Measurements from ENCODE around the gene KRTAP20-4.

KRTAP20-4 gene

DNA sequence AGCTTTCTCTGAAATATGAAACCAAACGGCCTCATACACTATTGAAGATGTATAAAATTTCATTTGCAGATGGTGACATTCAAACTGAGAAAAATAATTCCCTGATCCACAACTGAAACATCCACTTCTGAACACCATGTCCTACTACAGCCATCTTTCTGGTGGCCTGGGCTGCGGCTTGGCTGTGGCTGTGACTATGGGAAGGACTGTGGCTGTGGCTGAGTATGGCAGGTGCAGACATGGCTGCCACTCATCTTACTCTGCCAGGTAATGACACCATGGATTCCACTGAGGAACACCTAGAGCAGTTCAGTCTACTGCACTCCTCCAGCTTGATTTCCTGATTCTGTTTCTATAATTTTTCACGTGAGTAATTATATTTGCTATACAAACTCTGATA, at the start of gene KRTAP20-4:
TSS of gene KRTAP20-4 (plus strand) at position 106 of the 400 bp plus-strand sequence.
- DNase-seq: no peak

DNA sequence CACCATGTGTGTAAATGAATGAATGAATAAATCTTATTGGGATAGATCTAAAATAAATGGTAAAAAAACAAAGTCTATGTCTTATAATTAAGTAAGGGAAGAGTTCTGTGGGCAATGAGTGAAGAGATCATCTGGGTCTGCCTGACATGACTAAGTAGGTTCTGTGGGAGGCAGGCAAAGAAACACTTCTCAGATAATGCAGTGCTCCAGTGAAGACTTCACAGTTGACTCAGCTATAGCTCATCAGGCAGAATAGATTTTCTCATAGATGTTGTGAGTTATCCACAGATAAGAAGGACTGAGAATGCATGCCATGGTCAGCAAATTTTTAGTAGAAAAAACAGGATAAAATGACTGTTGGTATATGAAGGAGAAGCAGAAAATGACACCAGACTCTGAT, 42.7 kb upstream of the KRTAP20-4 start:
- no peak for DNase-seq

DNA sequence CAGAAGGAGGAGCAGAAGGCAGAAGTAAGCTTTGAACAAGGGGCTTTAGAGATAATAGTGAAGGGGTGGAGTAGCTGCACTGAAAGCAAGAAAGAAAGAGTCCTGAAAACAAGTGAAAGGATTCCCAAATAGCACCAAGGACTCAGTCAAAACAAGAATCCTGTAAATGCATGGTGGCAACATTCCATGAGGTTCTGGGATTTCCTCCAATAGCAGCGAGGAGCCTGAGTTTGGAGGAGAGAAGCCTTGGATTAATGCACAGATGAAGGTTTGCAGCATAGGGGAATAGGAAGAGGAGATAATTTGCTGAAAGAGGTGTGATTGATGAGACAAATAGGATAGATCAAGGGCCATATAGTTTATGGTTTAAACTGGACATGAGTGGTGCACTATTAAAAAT, 41.1 kb upstream of the KRTAP20-4 start:
- no peak for DNase-seq

DNA sequence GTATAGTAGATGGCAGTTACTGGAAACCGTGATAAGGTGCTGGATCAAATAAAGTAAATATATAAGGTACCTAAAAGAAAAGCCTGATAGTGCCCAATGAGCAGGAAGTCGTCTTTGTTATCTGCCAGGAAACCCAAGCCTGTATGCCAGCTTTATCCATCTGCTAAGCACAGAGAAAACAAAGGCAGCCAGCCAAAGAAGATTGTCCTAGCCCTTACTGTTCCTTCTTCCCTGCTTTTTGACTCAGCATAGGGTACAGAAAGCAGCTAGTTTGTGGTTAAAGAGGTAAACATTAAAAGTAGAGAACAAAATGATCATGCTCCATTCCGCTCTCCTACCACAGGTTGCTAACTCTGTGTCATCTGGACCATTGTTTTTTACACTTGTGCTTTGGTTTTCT, 40.3 kb upstream of the KRTAP20-4 start:
- DNase-seq: no peak

DNA sequence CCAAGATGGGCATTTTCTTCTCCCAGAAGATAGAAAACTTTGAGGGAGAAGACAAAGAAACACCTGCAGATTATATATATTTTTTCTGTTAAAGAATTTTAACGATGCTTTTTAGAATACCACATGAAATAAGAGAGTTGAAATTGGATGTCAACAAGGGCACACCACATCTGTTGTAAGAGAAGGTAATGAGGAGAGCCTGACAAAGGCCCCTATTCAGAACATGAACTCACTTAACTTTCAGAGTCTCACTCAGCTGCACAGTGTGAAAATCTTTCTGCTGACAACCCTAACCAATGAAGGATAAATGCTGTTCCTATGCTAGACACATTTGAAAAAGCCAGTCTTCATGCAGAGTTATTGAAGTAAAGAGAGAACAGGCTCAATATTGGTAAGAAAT, 37.6 kb upstream of the KRTAP20-4 start:
- no peak for DNase-seq

DNA sequence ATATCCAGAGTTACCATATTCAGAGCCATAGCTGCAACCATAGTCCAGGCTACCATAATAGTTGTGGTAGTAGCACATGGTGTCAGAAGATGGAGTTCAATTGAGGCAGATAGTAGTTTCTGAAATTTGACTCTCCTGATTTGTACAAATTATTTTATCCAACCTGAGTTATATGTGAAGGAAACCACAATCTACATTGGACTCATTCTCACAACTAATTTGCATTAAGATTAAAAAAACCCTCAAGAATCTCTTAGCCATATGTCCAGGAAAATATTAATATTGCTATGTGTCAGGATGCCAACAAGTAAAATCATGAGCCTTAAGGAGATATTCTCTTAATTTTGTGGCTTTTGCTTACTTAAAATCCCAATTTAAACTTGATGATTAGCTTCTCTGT, 30.1 kb upstream of the KRTAP20-4 start, which contains the start of gene KRTAP22-2:
TSS of gene KRTAP22-2 (minus strand) at position 101 of the 400 bp plus-strand sequence.
- no peak for DNase-seq

DNA sequence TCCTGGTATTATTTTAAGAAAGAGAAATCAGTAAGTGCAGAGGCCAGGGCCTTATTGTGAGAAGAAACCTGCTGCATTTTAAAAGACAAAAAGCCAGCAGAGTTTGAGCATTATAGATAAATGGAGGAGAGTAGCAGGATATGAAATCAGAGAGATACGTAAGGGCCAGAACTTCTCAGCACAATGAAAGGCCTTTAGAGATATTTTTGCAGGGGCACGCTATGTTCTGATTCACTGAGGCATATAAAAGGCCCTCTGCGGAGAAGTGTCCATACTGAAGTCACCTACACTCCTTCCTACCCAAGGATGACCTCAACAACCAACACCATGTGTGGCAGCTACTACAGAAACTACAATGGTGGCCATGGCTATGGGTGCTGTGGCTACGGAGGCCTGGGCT, 28.3 kb upstream of the KRTAP20-4 start, which contains the start of gene KRTAP6-3:
TSS of gene KRTAP6-3 (plus strand) at position 301 of the 400 bp plus-strand sequence. CDS start at position 307, 6 bp downstream.
- DNase-seq: no peak

DNA sequence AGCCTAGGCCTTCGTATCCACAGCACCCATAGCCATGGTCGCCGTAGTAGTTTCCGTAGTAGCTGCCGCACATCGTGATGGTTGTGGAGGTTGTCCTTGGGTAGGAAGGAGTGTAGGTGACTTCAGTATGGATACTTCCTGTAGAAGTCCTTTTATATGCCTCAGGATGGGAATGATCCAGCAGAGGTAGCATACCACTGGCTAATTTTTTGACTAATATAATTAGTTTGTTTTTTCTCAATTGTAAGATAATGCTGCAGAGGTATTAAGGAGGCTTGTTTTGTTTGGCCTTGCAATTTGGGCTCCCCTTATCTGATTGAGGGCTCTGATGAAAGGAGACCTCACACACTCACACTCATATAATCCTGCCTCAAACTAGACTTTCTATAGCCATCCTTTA, 21.6 kb upstream of the KRTAP20-4 start, which contains the start of gene KRTAP6-2:
TSS of gene KRTAP6-2 (minus strand) at position 101 of the 400 bp plus-strand sequence. CDS start at position 73, 28 bp downstream.
- DNase-seq: no peak

DNA sequence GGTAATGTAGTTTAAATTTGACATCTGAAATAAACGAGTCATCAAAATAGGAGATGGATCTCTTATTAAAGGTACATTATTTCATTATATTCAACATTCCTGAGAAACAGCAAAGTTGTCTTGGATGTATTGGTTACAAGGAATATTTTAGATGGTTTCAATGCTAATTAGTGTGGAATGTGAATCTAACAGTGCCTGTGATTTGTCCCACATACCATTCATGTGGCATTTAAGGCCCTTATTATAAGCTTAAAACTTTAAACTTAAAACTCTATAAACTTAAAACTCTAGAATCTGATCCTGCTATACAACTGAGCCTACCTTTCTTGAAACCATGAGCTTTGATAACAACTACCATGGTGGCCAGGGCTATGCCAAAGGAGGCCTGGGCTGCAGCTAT, 19.6 kb upstream of the KRTAP20-4 start, which contains the start of gene KRTAP22-1:
TSS of gene KRTAP22-1 (plus strand) at position 301 of the 400 bp plus-strand sequence.
- DNase-seq: no peak

DNA sequence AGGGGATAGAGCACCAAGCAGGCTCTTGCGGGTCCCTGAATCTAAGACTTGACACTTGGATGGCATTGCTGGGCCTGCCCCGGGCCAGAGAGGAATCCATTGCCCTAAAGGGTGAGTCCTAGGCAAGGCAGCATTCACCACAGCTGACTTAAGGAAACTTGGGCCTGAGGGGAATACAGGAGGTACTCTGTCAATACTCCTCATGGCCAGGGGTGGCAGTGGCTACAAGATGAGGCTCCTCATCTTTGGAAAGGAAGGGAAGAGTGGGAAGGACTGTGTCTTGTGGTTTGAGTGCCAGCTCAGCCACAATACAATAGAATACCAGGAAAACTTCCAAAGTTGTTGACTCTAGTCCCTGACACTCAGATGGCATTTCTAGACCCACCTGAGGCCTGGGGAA, 14.5 kb upstream of the KRTAP20-4 start:
- no peak for DNase-seq

DNA sequence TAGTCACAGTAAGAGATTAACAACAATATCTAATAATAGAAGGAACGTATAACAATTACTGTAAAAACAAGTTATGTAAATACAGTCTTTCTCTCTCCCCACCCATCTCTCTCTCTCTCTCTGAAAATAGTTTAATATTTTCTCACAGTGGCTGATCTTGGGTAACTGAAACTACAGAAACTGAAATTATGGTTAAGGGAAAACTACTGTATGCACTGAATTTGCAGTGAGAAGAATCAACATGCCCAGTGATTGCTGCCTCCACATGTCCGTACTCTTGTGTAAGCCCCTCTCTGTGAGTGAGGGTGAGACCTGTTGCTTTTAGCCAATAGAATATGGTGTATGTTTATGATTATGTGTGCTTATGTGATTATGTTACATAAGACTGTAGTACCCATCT, 8.3 kb upstream of the KRTAP20-4 start:
- DNase-seq: no peak

DNA sequence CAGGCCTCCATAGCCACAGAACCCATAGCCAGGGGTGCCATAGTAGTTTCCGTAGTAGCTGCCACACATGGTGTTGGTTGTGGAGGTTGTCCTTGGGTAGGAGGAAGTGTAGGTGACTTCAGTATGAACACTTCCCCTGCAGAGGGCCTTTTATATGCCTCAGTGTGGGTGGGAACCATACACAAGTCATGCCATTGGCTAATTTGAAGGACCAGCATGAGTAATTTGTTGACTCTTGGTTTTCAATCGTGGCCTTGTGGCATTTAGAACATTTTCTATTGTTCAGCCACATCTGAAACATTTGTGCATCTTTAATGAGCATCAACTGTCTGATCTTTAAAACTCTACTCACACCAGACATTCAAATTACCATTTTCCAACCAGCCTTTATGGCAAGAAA, 6.6 kb upstream of the KRTAP20-4 start, which contains the start of gene KRTAP6-1:
TSS of gene KRTAP6-1 (minus strand) at position 95 of the 400 bp plus-strand sequence. CDS start at position 69, 26 bp downstream.
- no peak for DNase-seq

DNA sequence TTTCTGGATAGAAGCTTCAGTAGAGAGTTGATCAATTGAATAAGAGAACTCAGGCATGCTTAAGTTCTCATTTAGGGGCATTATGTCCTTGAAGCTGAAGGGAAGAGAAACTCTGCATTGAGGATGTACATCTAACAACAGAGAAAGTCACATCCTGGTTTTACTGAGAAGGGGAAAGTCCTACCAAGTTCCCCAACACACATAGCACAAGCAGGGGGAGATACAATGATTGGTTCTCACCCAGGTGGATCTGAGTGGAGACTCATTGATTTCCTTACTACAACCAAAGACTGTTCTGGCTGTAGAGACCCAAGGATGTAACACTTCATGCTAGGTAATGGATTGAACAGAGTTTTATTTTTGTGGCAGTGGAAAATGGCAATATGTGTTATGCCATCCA, 5.2 kb upstream of the KRTAP20-4 start:
- DNase-seq: no peak

DNA sequence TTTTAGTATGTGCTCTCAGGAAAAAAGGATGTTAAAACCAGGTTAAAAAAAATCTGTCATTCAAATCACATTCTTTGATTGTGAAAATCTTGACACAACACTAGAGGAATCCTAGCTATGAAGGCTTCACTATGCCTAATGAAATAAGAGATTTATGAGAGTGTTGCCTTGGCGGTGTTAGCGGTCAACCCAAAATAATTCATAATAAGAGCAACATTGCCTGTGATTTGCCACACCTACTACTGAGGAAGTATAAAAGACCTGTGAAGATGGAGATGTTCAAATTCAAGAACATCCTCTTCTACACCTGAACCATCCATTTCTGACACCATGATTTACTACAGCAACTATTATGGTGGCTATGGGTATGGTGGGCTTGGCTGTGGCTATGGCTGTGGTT, 4.3 kb upstream of the KRTAP20-4 start, which contains the start of gene KRTAP20-1:
TSS of gene KRTAP20-1 (plus strand) at position 301 of the 400 bp plus-strand sequence. CDS start at position 331, 30 bp downstream.
- no peak for DNase-seq

DNA sequence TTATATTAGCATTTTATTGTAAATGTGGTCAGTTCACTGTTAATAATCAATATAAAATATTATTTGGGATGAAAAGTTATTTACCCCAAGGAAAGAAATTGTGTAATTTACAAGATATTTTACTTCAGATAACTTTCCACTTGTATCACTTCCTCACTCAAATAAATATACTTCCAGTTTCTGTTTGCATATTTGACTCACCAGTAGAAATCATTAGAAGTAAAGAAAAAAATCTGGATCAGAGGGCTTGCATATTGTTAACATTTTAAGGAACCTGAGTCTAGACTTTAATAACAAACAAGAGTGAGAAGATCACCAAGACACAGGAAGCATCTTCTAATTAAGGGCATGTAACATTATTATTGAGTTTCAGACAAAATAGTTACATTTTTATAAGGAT, 347 bp upstream of the KRTAP20-4 start:
- no peak for DNase-seq

DNA sequence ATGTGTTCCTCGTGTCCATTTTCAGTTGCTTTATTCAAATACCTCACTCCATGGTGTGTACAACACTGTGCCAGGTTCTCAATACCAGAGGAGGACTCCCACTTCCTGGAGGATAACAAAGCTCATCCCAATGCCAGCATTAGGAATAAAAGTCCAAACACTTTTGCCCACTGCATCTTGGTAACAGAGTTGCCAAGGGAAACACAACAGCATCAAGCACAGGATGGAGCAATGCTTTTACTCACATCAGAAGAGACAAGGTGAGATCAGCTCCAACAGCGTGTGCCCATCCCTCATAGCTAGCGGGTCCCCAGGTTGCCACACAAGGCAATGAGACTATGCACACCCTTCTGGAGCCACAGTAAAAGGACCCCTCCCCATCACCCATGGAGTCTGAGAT, 2.9 kb downstream of the KRTAP20-4 start:
- no peak for DNase-seq

DNA sequence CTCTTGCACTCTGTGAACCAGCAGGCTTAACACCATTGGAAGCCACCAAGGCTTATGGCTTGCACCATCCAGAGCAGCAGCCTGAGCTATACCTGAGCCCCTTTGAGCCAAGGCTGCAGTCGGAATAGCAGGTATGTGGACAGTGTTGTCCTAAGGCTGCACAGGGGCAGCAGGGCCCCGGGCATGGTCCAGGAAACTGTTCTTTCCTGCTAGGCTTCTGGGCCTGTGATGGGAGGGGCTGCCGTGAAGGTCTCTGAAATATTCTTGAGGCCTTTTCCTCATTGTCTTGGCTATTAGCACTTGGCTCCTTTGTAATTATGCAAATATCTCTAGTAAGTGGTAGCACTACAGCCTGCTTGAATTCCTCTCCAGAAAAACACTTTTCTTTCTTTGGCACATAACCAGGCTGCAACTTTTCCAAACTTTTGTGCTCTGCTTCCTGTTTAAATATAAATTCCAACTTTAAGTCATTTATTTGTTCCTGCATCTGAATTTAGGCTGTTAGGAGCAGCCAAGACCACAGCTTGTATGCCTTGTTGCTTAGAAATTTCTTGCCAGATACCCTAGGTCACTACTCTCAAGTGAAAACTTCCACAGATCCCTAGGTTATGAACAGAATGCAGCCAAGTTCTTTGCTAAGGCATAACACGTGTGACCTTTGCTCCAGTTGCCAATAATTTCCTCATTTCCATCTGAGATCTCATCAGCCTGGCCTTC, 5.2 kb downstream of the KRTAP20-4 start:
- no peak for DNase-seq

DNA sequence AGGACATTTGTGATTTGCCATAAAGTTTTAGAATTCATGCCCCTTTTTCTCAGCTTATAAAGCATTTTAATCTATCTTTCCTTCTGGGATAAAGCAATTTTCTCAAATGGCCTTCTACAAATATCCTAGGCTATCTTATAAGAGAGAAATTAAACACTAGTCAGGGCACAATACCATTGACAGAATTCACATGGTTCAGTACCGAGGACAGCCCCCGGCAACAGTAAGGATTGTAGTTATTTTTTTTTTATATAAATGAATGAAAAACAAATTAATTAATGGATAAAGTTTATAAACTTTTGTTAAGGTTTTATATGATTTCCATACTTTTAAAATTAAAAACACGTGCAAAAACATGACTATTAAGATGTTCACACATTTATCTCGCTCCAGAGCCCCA, 7.7 kb downstream of the KRTAP20-4 start:
- no peak for DNase-seq

DNA sequence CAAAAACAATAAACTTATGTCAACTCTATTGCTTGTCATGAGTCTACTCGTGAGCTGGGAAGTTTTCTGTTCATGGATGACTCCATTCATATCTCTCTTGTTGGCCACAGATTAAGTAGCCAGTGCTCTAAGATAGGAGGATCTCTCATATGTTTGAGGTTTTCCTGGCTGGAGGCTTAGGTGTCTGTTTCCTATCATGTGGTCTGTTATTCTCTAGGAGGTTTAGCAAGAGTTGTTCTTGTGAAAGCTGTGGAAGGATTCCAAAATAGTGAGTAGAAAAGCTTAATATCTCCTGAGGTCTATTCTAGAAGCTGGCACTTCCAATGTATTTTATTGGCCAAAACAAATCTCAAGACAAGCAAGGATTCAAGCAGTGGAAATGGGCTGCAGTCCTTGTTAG, 8.8 kb downstream of the KRTAP20-4 start:
- no peak for DNase-seq

DNA sequence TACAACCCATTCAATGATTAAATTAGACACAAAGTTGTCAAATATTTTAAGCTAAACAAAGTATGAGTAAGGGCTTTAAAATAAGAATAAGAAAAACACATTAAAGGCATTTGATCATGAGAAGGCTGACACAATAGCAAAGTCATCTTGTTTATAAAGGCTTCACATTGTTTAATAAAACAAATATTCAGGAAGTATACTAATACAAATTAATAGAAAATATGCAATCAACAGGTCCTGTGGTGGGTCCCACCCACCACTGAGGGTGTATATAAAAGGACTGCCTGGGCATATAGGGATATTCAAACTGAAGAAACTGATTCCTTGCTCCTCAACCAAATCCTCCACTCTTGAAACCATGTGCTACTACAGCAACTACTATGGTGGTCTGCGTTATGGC, 14.5 kb downstream of the KRTAP20-4 start, which contains the start of gene KRTAP20-2:
TSS of gene KRTAP20-2 (plus strand) at position 301 of the 400 bp plus-strand sequence. CDS start at position 359, 58 bp downstream.
- no peak for DNase-seq

DNA sequence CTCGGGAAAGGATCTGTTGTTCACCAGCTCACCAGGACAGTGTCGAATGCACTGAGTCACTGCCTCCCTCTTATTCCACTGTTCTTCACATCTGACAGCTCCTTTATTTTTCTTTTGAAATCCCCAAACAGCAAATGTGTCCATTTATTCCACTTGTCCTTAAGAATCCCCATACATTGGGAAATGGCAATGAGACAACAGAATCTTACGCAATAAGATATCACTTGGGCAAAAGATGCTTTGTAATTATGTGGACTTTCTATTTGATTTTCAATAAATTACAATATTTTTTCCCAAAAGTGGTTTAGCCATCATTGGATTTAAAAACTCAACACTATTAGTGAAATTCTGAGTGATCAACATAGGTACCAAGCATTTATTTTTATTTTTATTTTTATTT, 18.3 kb downstream of the KRTAP20-4 start:
- DNase-seq: no peak

DNA sequence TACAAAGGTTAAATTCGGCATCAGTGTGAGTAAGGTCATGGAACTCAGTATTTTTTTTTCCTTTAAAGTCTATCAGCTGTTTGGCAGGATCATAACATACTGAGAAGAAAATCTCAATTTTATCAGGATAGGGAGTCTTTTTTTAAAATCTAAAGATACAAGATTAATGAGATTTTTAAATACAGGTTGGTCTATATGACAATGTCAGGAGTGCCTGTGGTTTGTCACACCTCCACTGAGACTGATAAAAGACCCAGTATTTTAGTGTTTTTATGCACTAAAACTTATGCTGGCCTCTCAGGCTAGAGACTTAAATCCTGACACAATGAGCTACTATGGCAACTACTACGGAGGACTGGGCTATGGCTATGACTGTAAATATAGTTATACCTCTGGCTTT, 22.1 kb downstream of the KRTAP20-4 start, which contains the start of gene KRTAP20-3:
TSS of gene KRTAP20-3 (plus strand) at position 301 of the 400 bp plus-strand sequence.
- no peak for DNase-seq

DNA sequence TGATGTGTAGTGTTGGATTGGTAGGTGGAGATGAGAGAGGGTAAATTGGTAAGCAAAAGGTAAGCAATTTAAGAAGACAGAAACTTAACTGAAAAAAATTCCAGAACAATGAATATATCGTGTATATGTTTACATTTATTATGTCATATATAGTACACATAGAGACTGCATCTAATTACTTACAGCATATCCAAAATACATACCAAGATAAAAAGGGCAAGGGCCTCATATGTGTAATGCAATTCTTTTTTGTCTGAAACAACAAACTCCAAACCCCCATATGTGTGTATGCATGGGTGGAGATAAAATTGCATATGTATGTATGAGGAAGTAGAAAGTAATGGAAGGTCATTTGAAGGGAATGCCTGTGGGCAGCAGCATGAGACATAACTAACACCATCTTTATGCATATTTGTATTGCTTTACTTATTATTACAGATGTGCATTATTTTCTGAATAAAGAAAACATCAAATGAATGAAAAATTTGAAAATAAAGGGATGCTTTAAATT, 26.5 kb downstream of the KRTAP20-4 start:
- DNase-seq: no peak

DNA sequence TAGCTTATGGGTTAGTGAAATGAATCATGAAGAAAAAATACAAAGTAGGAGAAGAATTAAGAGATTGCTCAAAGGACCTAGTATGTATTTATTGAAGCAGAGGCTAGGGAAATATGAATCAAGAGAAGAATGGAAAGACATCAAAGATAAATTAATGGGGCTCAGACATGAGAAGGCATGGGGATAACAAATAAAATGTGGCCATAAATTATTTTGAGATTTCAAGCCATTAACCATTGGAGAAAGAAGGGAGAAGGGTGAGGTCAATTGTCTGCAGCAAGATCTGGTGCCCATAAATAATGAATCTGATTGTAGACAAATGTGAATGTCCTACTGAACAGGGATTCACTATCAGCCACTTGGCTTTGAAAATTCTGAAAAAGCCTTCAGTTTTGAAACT, 32.5 kb downstream of the KRTAP20-4 start:
- DNase-seq: no peak

Data from DMS153 (cell line).